HG03139 (cell line): Measurements from ENCODE around the gene TBX20.
"Not testable (repeated sequence)": the region's sequence is repeated elsewhere in the genome, so short reads cannot be mapped to it uniquely, and the experiment has no call there.

Source experiments
- ATAC-seq: cut with Tn5 transposase; IDR thresholded peaks from one replicate; pipeline ENCODE4 v1.9.1; 2021; ENCODE audit not compliant: unreplicated experiment

Gene TBX20

GRCh38 chr7:35172131-35172530 is 81.8 kb downstream of the TBX20 start:
- not testable (repeated sequence) for ATAC-seq

GRCh38 chr7:35167658-35168057 is 86.2 kb downstream of the TBX20 start:
- not testable (repeated sequence) for ATAC-seq

- not testable (repeated sequence) for ATAC-seq
Measured at GRCh38 chr7:35167158-35167557, 86.7 kb downstream of the TBX20 start.

- ATAC-seq, result not testable (repeated sequence)
Measured at GRCh38 chr7:35161059-35161740, 92.7 kb downstream of the TBX20 start.
